Ectodermal cell (in vitro differentiated cells): ENCODE data around the gene IGSF3.
"Not testable (repeated sequence)": the region's sequence is repeated elsewhere in the genome, so short reads cannot be mapped to it uniquely, and the experiment has no call there.

ENCODE experiments used
- H3K27ac ChIP-seq: 2 replicates; pipeline ENCODE4 v1.7.0; 2013; ENCODE audit warnings: mild to moderate bottlenecking, low read depth, low read length; ENCODE audit not compliant: insufficient read depth, poor library complexity, severe bottlenecking
- H3K27me3 ChIP-seq: 2 replicates; pipeline ENCODE4 v1.7.0; 2013; ENCODE audit warnings: mild to moderate bottlenecking, low read length; ENCODE audit not compliant: insufficient read depth, control insufficient read depth, poor library complexity, severe bottlenecking
- H3K36me3 ChIP-seq: one replicate; pipeline ENCODE4 v1.7.0; 2013; ENCODE audit warnings: low read length; ENCODE audit not compliant: control insufficient read depth, insufficient read depth
- H3K4me1 ChIP-seq: one replicate; pipeline ENCODE4 v1.7.0; 2013; ENCODE audit warnings: low read length; ENCODE audit not compliant: control insufficient read depth, insufficient read depth
- H3K4me3 ChIP-seq: 2 replicates; pipeline ENCODE4 v1.7.0; 2013; ENCODE audit warnings: low read depth, low read length, control low read depth; ENCODE audit not compliant: insufficient read depth
- H3K9me3 ChIP-seq: 2 replicates; pipeline ENCODE4 v1.7.0; 2013; ENCODE audit warnings: mild to moderate bottlenecking, low read length, moderate library complexity; ENCODE audit not compliant: control insufficient read depth
- WGBS, 2 experiments: methylation state at CpG; one replicate each; pipeline ENCODE4 v1.1.7; 2013; ENCODE audit warnings: missing lambda C conversion rate in 2 of 2; 5-methylcytosine and 5-hydroxymethylcytosine counted together

The IGSF3 gene

GRCh38 chr1:116569776-116570357, 97.7 kb downstream of the IGSF3 start:
- Histone ChIP-seq H3K27me3 (peaks cover 21% of the 10 kb centered on the region), H3K36me3 (no peaks in the 10 kb centered on the region), H3K4me3 (peak overlapping the region; percentile 74), H3K9me3 (no peaks in the 10 kb centered on the region), H3K4me1 (peaks cover 4% of the 10 kb centered on the region), H3K27ac (no peak overlapping the region)
- 65 to 66% methylated on average over 22 of the region's 22 CpGs for WGBS, 2 experiments

- Histone ChIP-seq H3K9me3 (no peaks in the 10 kb centered on the region), H3K27me3 (peaks cover 21% of the 10 kb centered on the region), H3K4me3 (no peak overlapping the region), H3K27ac (no peak overlapping the region), H3K4me1 (peaks cover 4% of the 10 kb centered on the region), H3K36me3 (no peaks in the 10 kb centered on the region)
Observed at GRCh38 chr1:116569381-116569670, 98.2 kb downstream of the IGSF3 start.

GRCh38 chr1:116568662-116569380, 98.7 kb downstream of the IGSF3 start:
- peaks cover 21% of the 10 kb centered on the region for H3K27me3 ChIP-seq
- H3K9me3 ChIP-seq = no peaks in the 10 kb centered on the region

GRCh38 chr1:116567790-116568661, 99.5 kb downstream of the IGSF3 start:
- H3K4me3 ChIP-seq = no peak overlapping the region
- no peaks in the 10 kb centered on the region for H3K9me3 ChIP-seq
- no peaks in the 10 kb centered on the region for H3K36me3 ChIP-seq
- peaks cover 4% of the 10 kb centered on the region for H3K4me1 ChIP-seq
- WGBS, 2 experiments = 89 to 90% methylated on average over 3 to 4 of the region's 4 CpGs
- peaks cover 17% of the 10 kb centered on the region for H3K27me3 ChIP-seq
- H3K27ac ChIP-seq = no peak overlapping the region

More at GRCh38 chr1:116568662-116569380, 98.7 kb downstream of the IGSF3 start:
- Histone ChIP-seq H3K4me1 (peaks cover 4% of the 10 kb centered on the region), H3K27ac (no peak overlapping the region), H3K4me3 (no peak overlapping the region), H3K36me3 (no peaks in the 10 kb centered on the region)
- 91 to 92% methylated on average over 2 of the region's 2 CpGs for WGBS, 2 experiments

DNA sequence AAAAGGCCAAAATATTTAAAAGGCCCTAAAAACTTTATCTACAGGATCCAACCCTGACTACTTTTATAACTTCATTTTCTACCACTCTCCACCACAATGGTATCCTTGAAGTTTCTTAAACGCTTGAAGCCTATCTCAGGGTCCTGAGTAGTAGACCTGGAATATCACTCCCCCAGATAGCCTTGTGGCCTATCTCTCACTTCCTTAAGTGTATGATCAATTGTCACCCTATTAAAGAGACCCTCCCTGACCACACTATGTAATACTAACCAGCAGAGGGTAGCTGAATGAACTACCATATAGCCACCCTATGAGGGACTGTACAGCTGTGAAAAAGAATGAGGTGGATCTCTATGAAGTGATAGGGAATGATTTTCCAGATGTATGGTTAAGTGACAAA, 102.3 kb downstream of the IGSF3 start:
- H3K4me1 ChIP-seq = no peaks in the 10 kb centered on the region
- H3K4me3 ChIP-seq = no peak overlapping the region
- no peak overlapping the region for H3K27ac ChIP-seq
- H3K36me3 ChIP-seq = no peaks in the 10 kb centered on the region
- H3K9me3 ChIP-seq = no peaks in the 10 kb centered on the region
- H3K27me3 ChIP-seq = no peaks in the 10 kb centered on the region
- 92 to 96% methylated on average over 1 of the region's 1 CpG for WGBS, 2 experiments

GRCh38 chr1:116564426-116564825, 103.1 kb downstream of the IGSF3 start:
- Histone ChIP-seq H3K27ac (no peak overlapping the region), H3K9me3 (no peaks in the 10 kb centered on the region), H3K4me3 (no peak overlapping the region), H3K27me3 (no peaks in the 10 kb centered on the region), H3K36me3 (no peaks in the 10 kb centered on the region), H3K4me1 (no peaks in the 10 kb centered on the region)
- WGBS, 2 experiments = 92 to 93% methylated on average over 1 of the region's 1 CpG

DNA sequence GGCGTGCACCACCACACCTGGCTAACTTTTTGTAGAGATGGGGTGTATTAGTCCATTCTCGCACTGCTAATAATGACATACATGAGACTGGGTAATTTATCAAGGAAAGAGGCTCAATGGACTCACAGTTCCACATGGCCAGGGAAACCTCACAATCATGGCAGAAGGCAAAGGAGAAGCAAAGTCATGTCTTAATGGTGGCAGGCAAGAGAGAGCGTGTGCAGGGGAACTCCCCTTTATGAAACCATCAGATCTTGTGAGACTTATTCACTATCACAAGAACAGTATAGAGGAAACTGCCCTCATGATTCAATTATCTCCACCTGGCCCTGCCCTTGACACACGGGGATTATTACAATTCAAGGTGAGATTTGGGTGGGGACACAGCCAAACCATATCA, 105.1 kb downstream of the IGSF3 start:
- H3K27me3 ChIP-seq, H3K36me3 ChIP-seq, H3K9me3 ChIP-seq, H3K4me1 ChIP-seq, H3K4me3 ChIP-seq, H3K27ac ChIP-seq: not testable (repeated sequence)
- whole genome bisulfite sequencing, 2 experiments = 89 to 92% methylated on average over 4 of the region's 4 CpGs

- Histone ChIP-seq H3K27ac (no peak overlapping the region), H3K27me3 (no peaks in the 10 kb centered on the region), H3K4me3 (no peak overlapping the region), H3K9me3 (no peaks in the 10 kb centered on the region), H3K36me3 (no peaks in the 10 kb centered on the region), H3K4me1 (no peaks in the 10 kb centered on the region)
Observed at GRCh38 chr1:116561563-116561962, 106.0 kb downstream of the IGSF3 start.

GRCh38 chr1:116560704-116561490, 106.6 kb downstream of the IGSF3 start:
- 94 to 97% methylated on average over 3 to 4 of the region's 4 CpGs for WGBS, 2 experiments
- Histone ChIP-seq H3K27me3 (no peaks in the 10 kb centered on the region), H3K4me1 (no peaks in the 10 kb centered on the region), H3K9me3 (no peaks in the 10 kb centered on the region), H3K36me3 (no peaks in the 10 kb centered on the region), H3K27ac (no peak overlapping the region), H3K4me3 (no peak overlapping the region)

GRCh38 chr1:116559304-116559761, 108.2 kb downstream of the IGSF3 start:
- Histone ChIP-seq H3K9me3 (no peaks in the 10 kb centered on the region), H3K4me1 (no peaks in the 10 kb centered on the region), H3K27me3 (no peaks in the 10 kb centered on the region), H3K27ac (no peak overlapping the region), H3K4me3 (no peak overlapping the region), H3K36me3 (no peaks in the 10 kb centered on the region)
- 90 to 92% methylated on average over 8 of the region's 8 CpGs for WGBS, 2 experiments
